Measurements from ENCODE around the gene NGFR. TPM values are rescaled to one million over a fixed set of nuclear protein-coding genes. Genes with fewer than 3 reads are reported as not detected.

Gene NGFR
- polyA plus RNA-seq, 1 experiment: not detected

GRCh38 chr17:49456183-49456965 is 38.7 kb upstream of the NGFR start:
- CTCF ChIA-PET: interaction anchor here (1.3 kb wide), 1 partner anchor 48 kb away, joined by 3 read pairs; no protein-coding TSS in a partner anchor
- Histone ChIP-seq H3K4me3 (ENCODE audit: low read depth, low read length) (no peak overlapping the region), H3K9me3 (ENCODE audit: control insufficient read depth, insufficient read depth, low read length) (no peaks in the 10 kb centered on the region), H3K27ac (ENCODE audit: low read depth, low read length) (no peak overlapping the region), H3K27me3 (ENCODE audit: control insufficient read depth, insufficient read depth, low read length) (peaks cover 32% of the 10 kb centered on the region)
- no peak for TF ChIP-seq CTCF (IDR thresholded peaks at IDR 0.05; ENCODE audit: low read depth, low read length)
- POLR2A ChIA-PET: no interaction called here
- DNase-seq (ENCODE audit: low read depth, low spot score): peak; percentile 50

- H3K27me3 ChIP-seq (ENCODE audit: control insufficient read depth, insufficient read depth, low read length): peaks cover 38% of the 10 kb centered on the region
- H3K4me3 ChIP-seq (ENCODE audit: low read depth, low read length): no peak overlapping the region
- H3K27ac ChIP-seq (ENCODE audit: low read depth, low read length): no peak overlapping the region
- ChIA-PET POLR2A (no interaction called here), CTCF (interaction anchor here (0.5 kb wide), 1 partner anchor 1706 kb away, joined by 3 read pairs; no protein-coding TSS in a partner anchor)
- no peaks in the 10 kb centered on the region for H3K9me3 ChIP-seq (ENCODE audit: control insufficient read depth, insufficient read depth, low read length)
- no peak for TF ChIP-seq CTCF (IDR thresholded peaks at IDR 0.05; ENCODE audit: low read depth, low read length)
- DNase-seq (ENCODE audit: low read depth, low spot score): no peak
Measured at GRCh38 chr17:49457564-49458535, 37.2 kb upstream of the NGFR start.

GRCh38 chr17:49459401-49459984 is 35.6 kb upstream of the NGFR start:
- Histone ChIP-seq H3K27me3 (ENCODE audit: control insufficient read depth, insufficient read depth, low read length) (peaks cover 49% of the 10 kb centered on the region), H3K27ac (ENCODE audit: low read depth, low read length) (no peak overlapping the region), H3K4me3 (ENCODE audit: low read depth, low read length) (no peak overlapping the region), H3K9me3 (ENCODE audit: control insufficient read depth, insufficient read depth, low read length) (peaks cover 9% of the 10 kb centered on the region; the same call in 1 of the 2 replicates)
- ChIA-PET POLR2A (no interaction called here), CTCF (interaction anchor here (1.2 kb wide), 1 partner anchor 97 kb away, joined by 3 read pairs; no protein-coding TSS in a partner anchor)
- TF ChIP-seq CTCF (IDR thresholded peaks at IDR 0.05; ENCODE audit: low read depth, low read length): no peak; the same call in 1 of the 2 replicates
- no peak for DNase-seq (ENCODE audit: low read depth, low spot score)

- TF ChIP-seq CTCF (IDR thresholded peaks at IDR 0.05; ENCODE audit: low read depth, low read length): no peak
- Histone ChIP-seq H3K27ac (ENCODE audit: low read depth, low read length) (no peak overlapping the region), H3K27me3 (ENCODE audit: control insufficient read depth, insufficient read depth, low read length) (peaks cover 56% of the 10 kb centered on the region), H3K9me3 (ENCODE audit: control insufficient read depth, insufficient read depth, low read length) (peaks cover 10% of the 10 kb centered on the region), H3K4me3 (ENCODE audit: low read depth, low read length) (no peak overlapping the region)
- ChIA-PET CTCF (no interaction called here), POLR2A (no interaction called here)
- DNase-seq (ENCODE audit: low read depth, low spot score): no peak
Measured at GRCh38 chr17:49460401-49460800, 34.7 kb upstream of the NGFR start.
